ENCODE measurements around the gene FAM114A2. TPM values are rescaled to one million over a fixed set of nuclear protein-coding genes. Genes with fewer than 3 reads are reported as not detected.
A peak's percentile ranks its signal among the peaks of the same experiment; 100 is the strongest.
"Not testable (repeated sequence)": the region's sequence is repeated elsewhere in the genome, so short reads cannot be mapped to it uniquely, and the experiment has no call there.

The FAM114A2 gene
- total RNA-seq, 4 donors from 2014 or later, result 7.8 to 13.3 (median 11.5) TPM

DNA sequence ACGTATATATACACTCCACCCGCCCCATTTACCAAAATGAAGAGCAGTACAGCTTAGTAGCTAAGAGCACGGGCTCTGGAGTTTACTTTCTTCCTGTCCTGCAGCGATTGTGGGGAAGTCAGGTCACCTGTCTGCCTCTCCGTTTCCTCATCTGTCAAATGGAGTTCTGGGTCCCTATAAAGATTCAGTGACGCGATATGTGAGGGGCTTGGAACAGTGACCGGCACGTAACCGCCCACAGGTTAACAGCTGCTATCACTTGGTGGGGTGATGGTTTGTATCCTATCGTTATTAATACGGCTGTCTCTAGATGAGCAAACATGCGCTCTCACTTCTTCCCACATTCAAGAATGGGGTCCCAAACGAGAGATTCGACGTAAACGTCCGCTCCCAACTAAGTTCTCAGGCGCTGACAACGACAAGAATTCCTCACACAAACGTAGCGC, 426 bp downstream of the FAM114A2 start:
- under 1% methylated on average over 16 of the region's 22 CpGs for WGBS
- no peak for DNase-seq (ENCODE audit: low spot score in 2 of 2)
- TF ChIP-seq POLR2AphosphoS5 (IDR thresholded peaks at IDR 0.05), result no peak
- no peak for TF ChIP-seq EP300 (IDR thresholded peaks at IDR 0.05)
- no peak for TF ChIP-seq CTCF (IDR thresholded peaks at IDR 0.05)
- no peak for TF ChIP-seq POLR2A (IDR thresholded peaks at IDR 0.05)
- H3K27ac ChIP-seq, result peak overlapping the region; percentile 85
- H3K9me3 ChIP-seq, result no peaks in the 10 kb centered on the region
- no peaks in the 10 kb centered on the region for H3K27me3 ChIP-seq
- peaks cover 41% of the 10 kb centered on the region for H3K4me1 ChIP-seq
- H3K36me3 ChIP-seq, result no peaks in the 10 kb centered on the region
- H3K4me3 ChIP-seq, result peak overlapping the region; percentile 56

DNA sequence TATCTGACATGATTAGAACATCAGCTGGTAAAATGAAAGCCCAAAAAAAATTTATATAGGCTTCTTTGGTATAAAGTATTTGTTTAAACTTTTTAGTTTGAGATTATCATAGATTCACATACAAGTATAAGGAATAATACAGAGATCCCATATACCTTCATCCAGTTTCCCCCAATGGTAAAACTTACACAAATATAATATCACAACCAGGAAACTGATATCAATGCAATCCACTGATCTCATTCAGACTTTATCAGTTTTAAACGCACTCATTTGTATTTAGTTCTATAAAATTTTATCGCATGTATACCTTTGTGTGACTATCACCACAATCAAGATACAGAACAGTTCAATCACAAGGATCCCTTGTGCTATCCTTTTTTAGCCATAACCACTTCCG, 3.8 kb downstream of the FAM114A2 start:
- TF ChIP-seq CTCF (IDR thresholded peaks at IDR 0.05) (no peak), EP300 (IDR thresholded peaks at IDR 0.05) (no peak), POLR2AphosphoS5 (IDR thresholded peaks at IDR 0.05) (no peak), POLR2A (IDR thresholded peaks at IDR 0.05) (no peak)
- H3K4me3 ChIP-seq, result no peak overlapping the region
- H3K36me3 ChIP-seq, result peaks cover 10% of the 10 kb centered on the region
- 94% methylated on average over 3 of the region's 3 CpGs for WGBS
- H3K27ac ChIP-seq, result no peak overlapping the region
- H3K4me1 ChIP-seq, result peaks cover 22% of the 10 kb centered on the region
- no peaks in the 10 kb centered on the region for H3K27me3 ChIP-seq
- H3K9me3 ChIP-seq, result no peaks in the 10 kb centered on the region
- no peak for DNase-seq (ENCODE audit: low spot score in 2 of 2)

DNA sequence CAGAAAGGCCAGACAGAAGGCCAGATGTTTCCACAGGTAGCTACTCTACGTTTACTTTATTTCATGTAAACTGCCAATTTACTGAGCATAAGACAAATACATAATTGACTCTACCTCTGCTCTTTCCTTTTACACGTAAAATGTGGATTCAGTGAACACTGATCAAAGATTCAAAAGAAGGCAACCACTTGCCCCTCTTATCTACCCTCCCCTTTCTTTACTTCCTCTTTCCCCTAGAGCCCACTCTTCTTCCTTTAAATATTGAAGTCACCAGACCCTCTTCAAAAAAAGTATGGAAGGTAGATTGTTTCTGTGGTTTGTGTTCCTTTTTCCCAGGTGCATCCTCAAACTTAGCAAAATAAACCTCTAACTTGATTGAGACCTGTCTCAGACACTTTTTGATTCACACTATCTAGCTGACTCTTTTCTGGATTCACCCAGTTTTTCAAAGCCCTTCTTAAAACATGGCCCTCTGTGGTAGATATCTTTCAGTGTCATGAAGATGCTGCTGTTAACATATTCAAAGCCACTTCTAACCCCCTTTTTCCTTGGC, 6.7 kb downstream of the FAM114A2 start:
- no peaks in the 10 kb centered on the region for H3K27me3 ChIP-seq
- H3K4me3 ChIP-seq, result no peak overlapping the region
- TF ChIP-seq POLR2AphosphoS5 (IDR thresholded peaks at IDR 0.05), result no peak
- TF ChIP-seq POLR2A (IDR thresholded peaks at IDR 0.05), result no peak
- TF ChIP-seq EP300 (IDR thresholded peaks at IDR 0.05), result no peak
- TF ChIP-seq CTCF (IDR thresholded peaks at IDR 0.05), result no peak
- no peaks in the 10 kb centered on the region for H3K9me3 ChIP-seq
- no peak overlapping the region for H3K27ac ChIP-seq
- peaks cover 34% of the 10 kb centered on the region for H3K36me3 ChIP-seq
- peaks cover 3% of the 10 kb centered on the region for H3K4me1 ChIP-seq
- DNase-seq (ENCODE audit: low spot score in 2 of 2), result no peak
- WGBS, result 82% methylated on average over 2 of the region's 2 CpGs

DNA sequence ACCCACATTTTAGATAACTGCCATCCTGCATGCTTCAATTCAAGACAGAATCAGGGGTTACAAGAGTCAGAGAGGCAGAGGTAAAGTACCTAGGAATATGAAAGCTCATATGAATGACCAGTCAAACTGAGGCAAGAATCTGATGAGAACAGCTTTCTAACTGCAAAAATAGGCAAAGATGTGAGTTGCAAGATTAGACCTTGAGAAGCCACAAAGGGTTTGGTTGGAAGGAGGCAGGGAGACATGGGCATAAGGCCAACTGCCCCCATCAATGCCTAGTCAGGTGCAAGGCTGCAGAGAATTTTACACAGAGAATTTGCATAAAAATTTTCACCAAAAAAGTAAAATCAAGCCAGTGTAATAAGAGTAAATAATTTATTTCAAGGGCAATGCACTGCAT, 12.8 kb downstream of the FAM114A2 start:
- no peak for DNase-seq (ENCODE audit: low spot score in 2 of 2)
- no peaks in the 10 kb centered on the region for H3K9me3 ChIP-seq
- no peak overlapping the region for H3K4me3 ChIP-seq
- H3K36me3 ChIP-seq, result peaks cover 48% of the 10 kb centered on the region
- H3K27me3 ChIP-seq, result no peaks in the 10 kb centered on the region
- TF ChIP-seq POLR2A (IDR thresholded peaks at IDR 0.05), result no peak
- no peak for TF ChIP-seq CTCF (IDR thresholded peaks at IDR 0.05)
- no peak for TF ChIP-seq POLR2AphosphoS5 (IDR thresholded peaks at IDR 0.05)
- TF ChIP-seq EP300 (IDR thresholded peaks at IDR 0.05), result no peak
- no peak overlapping the region for H3K27ac ChIP-seq
- H3K4me1 ChIP-seq, result no peaks in the 10 kb centered on the region

DNA sequence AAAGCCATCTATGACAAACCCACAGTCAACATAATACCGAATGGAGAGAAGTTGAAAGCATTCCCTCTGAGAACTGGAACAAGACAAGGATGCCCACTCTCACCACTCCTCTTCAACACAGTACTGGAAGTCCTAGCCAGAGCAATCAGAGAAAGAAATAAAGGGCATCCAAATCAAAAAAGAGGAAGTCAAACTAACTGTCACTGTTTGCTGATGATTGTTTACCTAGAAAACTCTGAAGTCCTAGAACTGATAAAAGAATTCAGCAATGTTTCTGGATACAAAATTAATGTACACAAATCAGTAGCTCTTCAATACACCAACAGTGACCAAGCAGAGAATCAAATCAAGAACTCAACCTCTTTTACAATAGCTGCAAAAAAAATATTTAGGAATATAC, 19.8 kb downstream of the FAM114A2 start:
- 96% methylated on average over 1 of the region's 1 CpG for WGBS
- H3K27ac ChIP-seq; H3K4me3 ChIP-seq; DNase-seq (ENCODE audit: low spot score in 2 of 2); H3K4me1 ChIP-seq; H3K9me3 ChIP-seq; H3K27me3 ChIP-seq: not testable (repeated sequence)
- H3K36me3 ChIP-seq, result peaks cover 38% of the 10 kb centered on the region

Measured in suprapubic skin (tissue), 4 donors.